Keratinocyte (primary cell): ENCODE data around the gene PEAK3. TPM values are rescaled to one million over a fixed set of nuclear protein-coding genes. Genes with fewer than 3 reads are reported as not detected.
A peak's percentile ranks its signal among the peaks of the same experiment; 100 is the strongest.

Source experiments
- DNase-seq: peaks from one replicate; pipeline ENCODE4 v3.0.0-alpha.2; 2011; ENCODE audit warnings: low read depth, missing footprints, low spot score
- FAIRE-seq: peaks from 2 replicates; lab custom pipeline; 2011; peaks lifted over from hg19 to GRCh38; lab: Jason Lieb, UNC
- H2AFZ ChIP-seq: 2 replicates; pipeline ENCODE4 v1.6.0; 2012; ENCODE audit warnings: low read length, control low read depth, inconsistent platforms; ENCODE audit not compliant: control insufficient read depth
- H3K27ac ChIP-seq: 2 replicates; pipeline ENCODE4 v1.5.1; 2011; ENCODE audit warnings: low read length; ENCODE audit not compliant: control insufficient read depth, insufficient read depth
- H3K27me3 ChIP-seq: 3 replicates; pipeline ENCODE4 v1.6.0; 2011; ENCODE audit warnings: low read length; ENCODE audit not compliant: control insufficient read depth, insufficient read depth; ENCODE audit errors: extremely low read depth
- H3K36me3 ChIP-seq, 2 experiments: 2 replicates in 1 of 2; 3 replicates in 1 of 2; pipeline ENCODE4 v1.5.1; 2011; ENCODE audit warnings: low read length in 2 of 2, mild to moderate bottlenecking in 1 of 2; ENCODE audit not compliant: control insufficient read depth in 2 of 2, insufficient read depth in 2 of 2; ENCODE audit errors: extremely low read depth in 1 of 2
- H3K4me1 ChIP-seq: 3 replicates; pipeline ENCODE4 v1.5.1; 2011; ENCODE audit warnings: low read length; ENCODE audit not compliant: control insufficient read depth, insufficient read depth; ENCODE audit errors: extremely low read depth
- H3K4me2 ChIP-seq: 3 replicates; pipeline ENCODE4 v1.6.0; 2011; ENCODE audit warnings: low read depth, low read length; ENCODE audit not compliant: control insufficient read depth, insufficient read depth; ENCODE audit errors: extremely low read depth
- H3K4me3 ChIP-seq, 3 experiments: fragments of 200-600 bp in 1 of 3; sonication (generic) in 1 of 3; 2 replicates in 2 of 3; 3 replicates in 1 of 3; pipeline ENCODE4 v1.5.1; 2011 to 2016; ENCODE audit warnings: low read length in 3 of 3, mild to moderate bottlenecking in 3 of 3, control low read depth in 2 of 3, inconsistent platforms in 1 of 3, low read depth in 1 of 3, mixed read lengths in 1 of 3, mixed run types in 1 of 3, moderate library complexity in 1 of 3; ENCODE audit not compliant: control insufficient read depth in 2 of 3, insufficient read depth in 2 of 3; ENCODE audit errors: extremely low read depth in 1 of 3
- H3K79me2 ChIP-seq: 2 replicates; pipeline ENCODE4 v1.6.0; 2012; ENCODE audit warnings: low read length; ENCODE audit not compliant: control insufficient read depth, insufficient read depth
- H3K9ac ChIP-seq: 3 replicates; pipeline ENCODE4 v1.6.0; 2011; ENCODE audit warnings: low read length; ENCODE audit not compliant: control insufficient read depth, insufficient read depth; ENCODE audit errors: extremely low read depth
- H3K9me1 ChIP-seq: 3 replicates; pipeline ENCODE4 v1.6.0; 2011; ENCODE audit warnings: low read length; ENCODE audit not compliant: control insufficient read depth, insufficient read depth; ENCODE audit errors: extremely low read depth
- H3K9me3 ChIP-seq: 2 replicates; pipeline ENCODE4 v1.5.1; 2012; ENCODE audit warnings: low read depth, low read length; ENCODE audit not compliant: control insufficient read depth
- H4K20me1 ChIP-seq: 3 replicates; pipeline ENCODE4 v1.6.0; 2011; ENCODE audit warnings: low read length; ENCODE audit not compliant: control insufficient read depth, insufficient read depth; ENCODE audit errors: extremely low read depth
- CTCF ChIP-seq, 3 experiments: IDR thresholded peaks in 1 of 3; conservative IDR thresholded peaks in 1 of 3; optimal IDR thresholded peaks in 1 of 3; 2 replicates in 2 of 3; 3 replicates in 1 of 3; pipeline versions ENCODE3 to v1.5.1; 2011; ENCODE audit warnings: low read length in 3 of 3, mild to moderate bottlenecking in 3 of 3, moderate library complexity in 2 of 3, control low read depth in 1 of 3, inconsistent platforms in 1 of 3; ENCODE audit not compliant: insufficient read depth in 2 of 3; ENCODE audit errors: extremely low read depth in 1 of 3
- EZH2 ChIP-seq: IDR thresholded peaks from one replicate; pipeline ENCODE4 v1.6.1; 2012; ENCODE audit warnings: inconsistent platforms, mild to moderate bottlenecking, low read length, moderate library complexity
- dilution Hi-C: fragments of 300-500 bp; cut with MboI; formaldehyde crosslinking; loops from one replicate; pipeline ENCODE4 v1.7.0; 2020; ENCODE audit warnings: low sequenced_read_pairs; ENCODE audit not compliant: extremely low pct_ligation_motif_present
- polyA plus RNA-seq, 5 experiments: library from polyadenylated mRNA; depleted of rRNA in 3 of 5; stranded (reverse) in 3 of 5; stranded (forward) in 1 of 5; unstranded in 1 of 5; fragments of >200 nt; gene quantifications; 1 replicate in 1 of 5; 2 replicates in 3 of 5; 3 replicates in 1 of 5; pipeline versions ENCODE4 v1.2.1 to v1.2.3, GENCODE V29; 2011 to 2012; ENCODE audit warnings: missing spikeins in 2 of 5, low read depth in 1 of 5, low replicate concordance in 1 of 5

Gene PEAK3
- polyA plus RNA-seq, 1 donor (not counting 4 experiments of a cell fraction or from before 2014, with no cell fraction given), result not detected

- no peak overlapping the region for H3K4me2 ChIP-seq
These were observed 7.1 kb upstream of the PEAK3 start for GRCh38 chr19:2288818-2289713.

GRCh38 chr19:2288338-2288817, 6.4 kb upstream of the PEAK3 start:
- TF ChIP-seq CTCF (optimal IDR thresholded peaks at IDR 0.05 in 1 of 3, IDR thresholded peaks at IDR 0.05 in 1 of 3, conservative IDR thresholded peaks at IDR 0.05 in 1 of 3; ENCODE audit: extremely low read depth in 1 of 3, insufficient read depth in 2 of 3, low read length in 3 of 3), result no peak
- TF ChIP-seq EZH2, result no peak
- Histone ChIP-seq H3K79me2 (no peaks in the 10 kb centered on the region), H4K20me1 (no peaks in the 10 kb centered on the region), H2AFZ (no peak overlapping the region), H3K9ac (no peak overlapping the region), H3K36me3 (no peaks in the 10 kb centered on the region), H3K4me1 (no peaks in the 10 kb centered on the region), H3K27ac (no peak overlapping the region), H3K27me3 (peaks cover 55% of the 10 kb centered on the region), H3K9me1 (no peaks in the 10 kb centered on the region), H3K4me2 (no peak overlapping the region), H3K4me3 (no peak overlapping the region), H3K9me3 (no peaks in the 10 kb centered on the region)
- dilution Hi-C loops, result no loop called here
- DNase-seq (no peak), FAIRE-seq (no peak)

More at GRCh38 chr19:2288818-2289713, 7.1 kb upstream of the PEAK3 start:
- Histone ChIP-seq H3K4me3 (no peak overlapping the region), H3K36me3 (no peaks in the 10 kb centered on the region), H3K27ac (no peak overlapping the region), H3K9me3 (no peaks in the 10 kb centered on the region), H2AFZ (no peak overlapping the region), H4K20me1 (no peaks in the 10 kb centered on the region), H3K79me2 (no peaks in the 10 kb centered on the region), H3K9me1 (no peaks in the 10 kb centered on the region), H3K4me1 (no peaks in the 10 kb centered on the region), H3K9ac (no peak overlapping the region), H3K27me3 (peaks cover 62% of the 10 kb centered on the region)
- DNase-seq (no peak), FAIRE-seq (no peak)
- peak; percentile 68 for TF ChIP-seq EZH2
- no peak for TF ChIP-seq CTCF (optimal IDR thresholded peaks at IDR 0.05 in 1 of 3, IDR thresholded peaks at IDR 0.05 in 1 of 3, conservative IDR thresholded peaks at IDR 0.05 in 1 of 3; ENCODE audit: extremely low read depth in 1 of 3, insufficient read depth in 2 of 3, low read length in 3 of 3)
- dilution Hi-C loops, result no loop called here
